GM12865 (cell line): ENCODE measurements around the gene FAM168B.

ENCODE experiments used
- DNase-seq: peaks from one replicate; pipeline ENCODE4 v3.0.0; 2010; ENCODE audit warnings: low read depth
- H3K4me3 ChIP-seq: 2 replicates; pipeline ENCODE4 v1.5.1; 2011; ENCODE audit warnings: mild to moderate bottlenecking, low read depth, low read length, control low read depth
- CTCF ChIP-seq: IDR thresholded peaks from 2 replicates; pipeline ENCODE4 v1.5.1; 2011; ENCODE audit warnings: low read length, control low read depth, low read depth, inconsistent platforms; ENCODE audit not compliant: insufficient read depth; ENCODE audit errors: missing control alignments

The FAM168B gene

GRCh38 chr2:131052741-131053263, 40.5 kb downstream of the FAM168B start:
- no peak for TF ChIP-seq CTCF
- no peak overlapping the region for H3K4me3 ChIP-seq
- no peak for DNase-seq

GRCh38 chr2:131050896-131051295, 42.4 kb downstream of the FAM168B start:
- no peak for TF ChIP-seq CTCF
- no peak overlapping the region for H3K4me3 ChIP-seq
- DNase-seq = no peak

GRCh38 chr2:131049150-131049718, 44.0 kb downstream of the FAM168B start:
- TF ChIP-seq CTCF = no peak
- no peak for DNase-seq
- H3K4me3 ChIP-seq = no peak overlapping the region

GRCh38 chr2:131048641-131049040, 44.6 kb downstream of the FAM168B start:
- no peak overlapping the region for H3K4me3 ChIP-seq
- TF ChIP-seq CTCF = no peak
- DNase-seq = no peak

- no peak for TF ChIP-seq CTCF
- DNase-seq = no peak
- H3K4me3 ChIP-seq = no peak overlapping the region
These were observed 45.2 kb downstream of the FAM168B start for GRCh38 chr2:131047920-131048560.

- no peak for TF ChIP-seq CTCF
- DNase-seq = no peak
- H3K4me3 ChIP-seq = no peak overlapping the region
These were observed 46.2 kb downstream of the FAM168B start for GRCh38 chr2:131046918-131047652.
